HepG2 (cell line): ENCODE data around the gene MON1A. TPM values are rescaled to one million over a fixed set of nuclear protein-coding genes. Genes with fewer than 3 reads are reported as not detected.

Source experiments
- ATAC-seq: fragments of 200-7000 bp; cut with Tn5 transposase; 3 replicates; pipeline ENCODE4 v1.9.1; 2020; ENCODE audit warnings: mild to moderate bottlenecking, moderate library complexity
- BruUV-seq: library from RNA; stranded (reverse); fragments of 400-500 nt; replicated peaks from 2 replicates; lab custom pipeline; 2021; lab: Mats Ljungman, UMichigan
- CTCF ChIA-PET: fragments of 300-600 bp; formaldehyde crosslinking; extraction: SDS; loops from one replicate; lab custom pipeline; 2021; ENCODE audit warnings: low total read pairs, inconsistent platforms, low intra/inter-chr PET ratio; lab: Yijun Ruan, JAX
- POLR2A ChIA-PET: fragments of 350-600 bp; sonication (Branson Sonifier 250); formaldehyde crosslinking; loops from one replicate; lab custom pipeline; 2020; ENCODE audit warnings: antibody characterized with exemption, inconsistent platforms; lab: Yijun Ruan, JAX
- DNase-seq: peaks from one replicate; pipeline ENCODE4 v3.0.0-alpha.2; 2015; ENCODE audit warnings: low spot score
- FAIRE-seq: peaks from 3 replicates; lab custom pipeline; 2011; peaks lifted over from hg19 to GRCh38; lab: Jason Lieb, UNC
- H2AFZ ChIP-seq: one replicate; pipeline ENCODE4 v1.6.1; 2011; ENCODE audit warnings: low read length, inconsistent platforms
- H3K27ac ChIP-seq: fragments of 300-600 bp; 3 replicates; pipeline ENCODE4 v1.8.0; 2011; ENCODE audit warnings: mixed run types, mild to moderate bottlenecking, mixed read lengths, low read length, inconsistent platforms; ENCODE audit not compliant: insufficient read depth; ENCODE audit errors: extremely low read length
- H3K27me3 ChIP-seq, 2 experiments: fragments of 200-600 bp in 1 of 2; 2 replicates in 1 of 2; 3 replicates in 1 of 2; pipeline versions ENCODE4 v1.6.0 to v1.8.0; 2011; ENCODE audit warnings: low read length in 2 of 2, mild to moderate bottlenecking in 2 of 2, moderate library complexity in 2 of 2, inconsistent platforms in 1 of 2; ENCODE audit not compliant: insufficient read depth in 2 of 2, control insufficient read depth in 1 of 2
- H3K36me3 ChIP-seq, 2 experiments: fragments of 200-600 bp in 1 of 2; replicated peaks in 1 of 2; 2 replicates in 1 of 2; 3 replicates in 1 of 2; pipeline versions ENCODE4 v1.5.1 to v1.8.0; 2011; ENCODE audit warnings: low read length in 2 of 2, inconsistent platforms in 1 of 2; ENCODE audit not compliant: insufficient read depth in 2 of 2, control insufficient read depth in 1 of 2
- H3K4me1 ChIP-seq: 2 replicates; pipeline ENCODE4 v1.5.1; 2012; ENCODE audit warnings: low read length, inconsistent platforms; ENCODE audit not compliant: insufficient read depth
- H3K4me2 ChIP-seq: 2 replicates; pipeline ENCODE4 v1.6.0; 2011; ENCODE audit warnings: low read depth, low read length, inconsistent platforms
- H3K4me3 ChIP-seq, 3 experiments: fragments of 200-600 bp in 1 of 3; sonication (generic), shearing (Covaris generic) in 1 of 3; replicated peaks in 1 of 3; 2 replicates each; pipeline ENCODE4 v1.5.1; 2011 to 2016; ENCODE audit warnings: low read length in 3 of 3, inconsistent platforms in 2 of 3, low read depth in 2 of 3, mild to moderate bottlenecking in 2 of 3, control low read depth in 1 of 3, mixed read lengths in 1 of 3; ENCODE audit not compliant: insufficient read depth in 1 of 3
- H3K79me2 ChIP-seq: one replicate; pipeline ENCODE4 v1.6.1; 2011; ENCODE audit warnings: low read length, inconsistent platforms; ENCODE audit not compliant: insufficient read depth
- H3K9ac ChIP-seq: 2 replicates; pipeline ENCODE4 v1.6.0; 2011; ENCODE audit warnings: mild to moderate bottlenecking, low read depth, low read length, inconsistent platforms; ENCODE audit not compliant: insufficient read depth
- H3K9me3 ChIP-seq: 2 replicates; pipeline ENCODE4 v1.5.1; 2012; ENCODE audit warnings: mild to moderate bottlenecking, low read length
- H4K20me1 ChIP-seq: 2 replicates; pipeline ENCODE4 v1.6.0; 2011; ENCODE audit warnings: inconsistent platforms, mild to moderate bottlenecking, low read length, moderate library complexity; ENCODE audit not compliant: insufficient read depth
- CAMTA2 ChIP-seq: sonication (generic); formaldehyde crosslinking; IDR thresholded peaks from 2 replicates; pipeline ENCODE4 v1.4.0; 2020; ENCODE audit warnings: mild to moderate bottlenecking, missing genetic modification reagents, borderline replicate concordance
- CCDC6 ChIP-seq: sonication (generic); formaldehyde crosslinking; IDR thresholded peaks from 2 replicates; pipeline ENCODE4 v1.8.1; 2022; ENCODE audit warnings: mild to moderate bottlenecking, missing genetic modification reagents, moderate library complexity
- GABPB1 ChIP-seq: IDR thresholded peaks from 2 replicates; pipeline ENCODE4 v1.6.1; 2016; ENCODE audit warnings: mild to moderate bottlenecking, missing genetic modification reagents, moderate library complexity, missing compliant biosample characterization
- GATAD2A ChIP-seq: IDR thresholded peaks from 2 replicates; pipeline ENCODE4 v1.6.1; 2016
- KAT8 ChIP-seq: IDR thresholded peaks from 2 replicates; pipeline ENCODE4 v1.6.1; 2016; ENCODE audit warnings: missing genetic modification reagents, missing compliant biosample characterization
- NRL ChIP-seq: sonication (generic); formaldehyde crosslinking; IDR thresholded peaks from 2 replicates; pipeline ENCODE4 v1.5.0; 2020; ENCODE audit warnings: missing genetic modification reagents, mild to moderate bottlenecking, moderate library complexity, borderline replicate concordance
- RXRB ChIP-seq: IDR thresholded peaks from 2 replicates; pipeline ENCODE4 v1.6.1; 2016; ENCODE audit warnings: borderline replicate concordance, missing genetic modification reagents, missing compliant biosample characterization
- SAP130 ChIP-seq: IDR thresholded peaks from 2 replicates; pipeline ENCODE4 v1.6.1; 2016; ENCODE audit warnings: low read depth
- SIX4 ChIP-seq: sonication (generic); formaldehyde crosslinking; IDR thresholded peaks from 2 replicates; pipeline ENCODE4 v1.4.0; 2020; ENCODE audit warnings: missing genetic modification reagents
- SP5 ChIP-seq: IDR thresholded peaks from 2 replicates; pipeline ENCODE4 v1.6.1; 2016; ENCODE audit warnings: low read depth, borderline replicate concordance
- STAG1 ChIP-seq: sonication (generic); formaldehyde crosslinking; IDR thresholded peaks from 2 replicates; pipeline ENCODE4 v1.4.0; 2020; ENCODE audit warnings: missing genetic modification reagents
- TEAD3 ChIP-seq: optimal IDR thresholded peaks from 2 replicates; pipeline ENCODE3; 2016; ENCODE audit warnings: borderline replicate concordance
- THAP11 ChIP-seq: IDR thresholded peaks from 2 replicates; pipeline ENCODE4 v1.6.1; 2016; ENCODE audit warnings: missing biosample characterization, missing genetic modification reagents
- TP53 ChIP-seq: sonication (generic); formaldehyde crosslinking; conservative IDR thresholded peaks from 2 replicates; pipeline ENCODE4 v1.4.0; 2020; ENCODE audit warnings: missing genetic modification reagents
- YY1 ChIP-seq: IDR thresholded peaks from 2 replicates; pipeline ENCODE4 v1.6.1; 2011; ENCODE audit warnings: low read length, low read depth, moderate library complexity, mild to moderate bottlenecking; ENCODE audit not compliant: insufficient read depth, insufficient replicate concordance
- ZBTB8A ChIP-seq: sonication (generic); formaldehyde crosslinking; IDR thresholded peaks from 2 replicates; pipeline ENCODE4 v1.4.0; 2020; ENCODE audit warnings: mild to moderate bottlenecking, low read depth, missing genetic modification reagents, borderline replicate concordance
- ZC3H4 ChIP-seq: sonication (generic); formaldehyde crosslinking; IDR thresholded peaks from 2 replicates; pipeline ENCODE4 v1.4.0; 2020; ENCODE audit warnings: missing genetic modification reagents, borderline replicate concordance
- WGBS: methylation state at CpG from one replicate; pipeline ENCODE4 v1.1.6; 2017; ENCODE audit warnings: low lambda C conversion rate; 5-methylcytosine and 5-hydroxymethylcytosine counted together
- in situ Hi-C: cut with HindIII; loops from 2 replicates; pipeline ENCODE4 v1.10.0; 2017; ENCODE audit warnings: low pct_unique_long_range_greater_than_20kb; ENCODE audit not compliant: extremely low pct_ligation_motif_present
- intact Hi-C: fragments of 100-400 bp; cut with micrococcal nuclease; formaldehyde crosslinking; loops from one replicate; pipeline ENCODE4 v1.10.0; 2022; ENCODE audit not compliant: unreplicated experiment
- polyA plus RNA-seq, 8 experiments: library from polyadenylated mRNA; depleted of rRNA in 3 of 8; stranded (reverse) in 7 of 8; unstranded in 1 of 8; fragments of >200 nt; fragmentation: Illumina TruSeq in 4 of 8; extraction: Trizol in 4 of 8; gene quantifications; 2 replicates each; pipeline versions ENCODE4 v1.2.1 to v1.2.3, GENCODE V29; 2011 to 2016; ENCODE audit warnings: low read depth in 4 of 8, missing spikeins in 1 of 8, mixed read lengths in 1 of 8; ENCODE audit not compliant: insufficient read depth in 1 of 8
- total RNA-seq, 5 experiments: library from RNA; depleted of rRNA; stranded (reverse); fragments of >200 nt; fragmentation: Illumina TruSeq; extraction: Trizol; gene quantifications; 2 replicates each; pipeline ENCODE4 v1.2.3, GENCODE V29; 2016; ENCODE audit warnings: low read depth in 1 of 5
- TF ChIP-seq, protein P1 (sequence below): sonication (generic); formaldehyde crosslinking; IDR thresholded peaks from 2 replicates; pipeline ENCODE4 v1.5.0; 2020; ENCODE audit warnings: missing genetic modification reagents
- TF ChIP-seq, protein P2 (sequence below): sonication (generic); formaldehyde crosslinking; IDR thresholded peaks from 2 replicates; pipeline ENCODE4 v1.4.0; 2020; ENCODE audit warnings: mild to moderate bottlenecking, missing genetic modification reagents
- TF ChIP-seq, protein P3 (sequence below): sonication (generic); formaldehyde crosslinking; IDR thresholded peaks from 2 replicates; pipeline ENCODE4 v1.5.0; 2020; ENCODE audit warnings: mild to moderate bottlenecking, missing genetic modification reagents, moderate library complexity
- TF ChIP-seq, protein P4 (sequence below): sonication (generic); formaldehyde crosslinking; IDR thresholded peaks from 2 replicates; pipeline ENCODE4 v1.4.0; 2020; ENCODE audit warnings: missing genetic modification reagents, mild to moderate bottlenecking, borderline replicate concordance

Gene MON1A
- total and polyA plus RNA-seq, 2 of the 13 experiments (the other 11 are each of a cell fraction or from before 2014, with no cell fraction given): 4.6 to 9.0 TPM

DNA sequence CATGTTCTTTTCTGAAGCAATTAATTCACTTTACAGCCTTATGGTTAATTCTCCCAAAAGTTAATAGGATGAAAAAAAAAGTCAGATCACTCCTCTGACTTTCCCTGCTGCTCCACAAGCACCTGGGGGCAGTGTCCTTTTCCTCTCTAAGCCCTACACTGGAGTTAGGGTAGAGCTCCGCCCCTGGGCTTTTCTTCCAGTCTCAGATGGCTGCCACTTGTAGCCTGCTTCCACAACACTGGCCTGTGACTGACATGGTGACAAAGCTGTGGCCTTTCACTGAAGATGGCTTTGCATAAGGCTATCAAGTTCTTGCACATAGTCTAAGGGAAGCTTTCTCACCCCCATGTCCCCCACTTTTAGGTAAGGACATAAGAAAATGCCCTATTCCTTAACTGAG, 1.3 kb upstream of the MON1A start:
- H3K4me3 ChIP-seq: peak overlapping the region in 2 of 3 experiments; percentile 68 to 83; a peak in 4 of 6 replicates
- in situ Hi-C loops: no loop called here
- peaks cover 42% of the 10 kb centered on the region for H3K4me1 ChIP-seq
- DNase-seq (peak; percentile 61), ATAC-seq (peak; percentile 36), FAIRE-seq (peak; percentile 79)
- H2AFZ ChIP-seq: peak overlapping the region; percentile 65
- no peaks in the 10 kb centered on the region for H3K79me2 ChIP-seq
- WGBS: 13% methylated on average over 1 of the region's 1 CpG
- peak overlapping the region; percentile 66; the same call in 1 of the 2 replicates for H3K9ac ChIP-seq
- intact Hi-C loops: loop anchor here (1.0 kb wide), 1 partner anchor 8 kb away; no protein-coding TSS in a partner anchor
- H3K4me2 ChIP-seq: peak overlapping the region; percentile 85
- no TSS peak for BruUV-seq
- H3K27ac ChIP-seq: peak overlapping the region; percentile 7
- H4K20me1 ChIP-seq: no peaks in the 10 kb centered on the region
- H3K36me3 ChIP-seq: no peaks in the 10 kb centered on the region
- POLR2A ChIA-PET: interaction anchor here (1.2 kb wide), 1 partner anchor 9 kb away, joined by 21 read pairs; the partner anchor contains the start of gene RBM6
- no peaks in the 10 kb centered on the region for H3K27me3 ChIP-seq
- CTCF ChIA-PET: interaction anchor here (1.4 kb wide), 1 partner anchor 9 kb away, joined by 3 read pairs; the partner anchor contains the start of gene RBM6
- H3K9me3 ChIP-seq: no peaks in the 10 kb centered on the region
- TF ChIP-seq THAP11: peak; percentile 71; the same call in 1 of the 2 replicates
- TF ChIP-seq SP5 (CRISPR knock-in tag): peak; percentile 68; the same call in 1 of the 2 replicates
- no peak for TF ChIP-seq NRL (CRISPR knock-in tag)
- TF ChIP-seq, protein P1, sequence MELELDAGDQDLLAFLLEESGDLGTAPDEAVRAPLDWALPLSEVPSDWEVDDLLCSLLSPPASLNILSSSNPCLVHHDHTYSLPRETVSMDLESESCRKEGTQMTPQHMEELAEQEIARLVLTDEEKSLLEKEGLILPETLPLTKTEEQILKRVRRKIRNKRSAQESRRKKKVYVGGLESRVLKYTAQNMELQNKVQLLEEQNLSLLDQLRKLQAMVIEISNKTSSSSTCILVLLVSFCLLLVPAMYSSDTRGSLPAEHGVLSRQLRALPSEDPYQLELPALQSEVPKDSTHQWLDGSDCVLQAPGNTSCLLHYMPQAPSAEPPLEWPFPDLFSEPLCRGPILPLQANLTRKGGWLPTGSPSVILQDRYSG (CRISPR knock-in tag): no peak
- TF ChIP-seq, protein P2, sequence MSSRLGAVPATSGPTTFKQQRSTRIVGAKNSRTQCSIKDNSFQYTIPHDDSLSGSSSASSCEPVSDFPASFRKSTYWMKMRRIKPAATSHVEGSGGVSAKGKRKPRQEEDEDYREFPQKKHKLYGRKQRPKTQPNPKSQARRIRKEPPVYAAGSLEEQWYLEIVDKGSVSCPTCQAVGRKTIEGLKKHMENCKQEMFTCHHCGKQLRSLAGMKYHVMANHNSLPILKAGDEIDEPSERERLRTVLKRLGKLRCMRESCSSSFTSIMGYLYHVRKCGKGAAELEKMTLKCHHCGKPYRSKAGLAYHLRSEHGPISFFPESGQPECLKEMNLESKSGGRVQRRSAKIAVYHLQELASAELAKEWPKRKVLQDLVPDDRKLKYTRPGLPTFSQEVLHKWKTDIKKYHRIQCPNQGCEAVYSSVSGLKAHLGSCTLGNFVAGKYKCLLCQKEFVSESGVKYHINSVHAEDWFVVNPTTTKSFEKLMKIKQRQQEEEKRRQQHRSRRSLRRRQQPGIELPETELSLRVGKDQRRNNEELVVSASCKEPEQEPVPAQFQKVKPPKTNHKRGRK (CRISPR knock-in tag): no peak
- no peak for TF ChIP-seq SIX4 (CRISPR knock-in tag)
- no peak for TF ChIP-seq ZC3H4 (CRISPR knock-in tag)
- TF ChIP-seq RXRB (CRISPR knock-in tag): peak; percentile 32; the same call in 1 of the 2 replicates
- TF ChIP-seq TEAD3 (CRISPR knock-in tag): no peak
- TF ChIP-seq, protein P3, sequence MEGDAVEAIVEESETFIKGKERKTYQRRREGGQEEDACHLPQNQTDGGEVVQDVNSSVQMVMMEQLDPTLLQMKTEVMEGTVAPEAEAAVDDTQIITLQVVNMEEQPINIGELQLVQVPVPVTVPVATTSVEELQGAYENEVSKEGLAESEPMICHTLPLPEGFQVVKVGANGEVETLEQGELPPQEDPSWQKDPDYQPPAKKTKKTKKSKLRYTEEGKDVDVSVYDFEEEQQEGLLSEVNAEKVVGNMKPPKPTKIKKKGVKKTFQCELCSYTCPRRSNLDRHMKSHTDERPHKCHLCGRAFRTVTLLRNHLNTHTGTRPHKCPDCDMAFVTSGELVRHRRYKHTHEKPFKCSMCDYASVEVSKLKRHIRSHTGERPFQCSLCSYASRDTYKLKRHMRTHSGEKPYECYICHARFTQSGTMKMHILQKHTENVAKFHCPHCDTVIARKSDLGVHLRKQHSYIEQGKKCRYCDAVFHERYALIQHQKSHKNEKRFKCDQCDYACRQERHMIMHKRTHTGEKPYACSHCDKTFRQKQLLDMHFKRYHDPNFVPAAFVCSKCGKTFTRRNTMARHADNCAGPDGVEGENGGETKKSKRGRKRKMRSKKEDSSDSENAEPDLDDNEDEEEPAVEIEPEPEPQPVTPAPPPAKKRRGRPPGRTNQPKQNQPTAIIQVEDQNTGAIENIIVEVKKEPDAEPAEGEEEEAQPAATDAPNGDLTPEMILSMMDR (CRISPR knock-in tag): peak; percentile 60
- TF ChIP-seq ZBTB8A (CRISPR knock-in tag): no peak
- TF ChIP-seq YY1: peak; percentile 26
- no peak for TF ChIP-seq CCDC6 (CRISPR knock-in tag)
- TF ChIP-seq GATAD2A: no peak
- peak; percentile 47; the same call in 1 of the 2 replicates for TF ChIP-seq SAP130 (CRISPR knock-in tag)
- no peak for TF ChIP-seq TP53 (CRISPR knock-in tag)
- TF ChIP-seq CAMTA2 (CRISPR knock-in tag): no peak
- TF ChIP-seq, protein P4, sequence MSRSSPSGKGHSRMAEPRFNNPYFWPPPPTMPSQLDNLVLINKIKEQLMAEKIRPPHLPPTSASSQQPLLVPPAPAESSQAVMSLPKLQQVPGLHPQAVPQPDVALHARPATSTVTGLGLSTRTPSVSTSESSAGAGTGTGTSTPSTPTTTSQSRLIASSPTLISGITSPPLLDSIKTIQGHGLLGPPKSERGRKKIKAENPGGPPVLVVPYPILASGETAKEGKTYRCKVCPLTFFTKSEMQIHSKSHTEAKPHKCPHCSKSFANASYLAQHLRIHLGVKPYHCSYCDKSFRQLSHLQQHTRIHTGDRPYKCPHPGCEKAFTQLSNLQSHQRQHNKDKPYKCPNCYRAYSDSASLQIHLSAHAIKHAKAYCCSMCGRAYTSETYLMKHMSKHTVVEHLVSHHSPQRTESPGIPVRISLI: peak; percentile 37; the same call in 1 of the 2 replicates
- TF ChIP-seq STAG1 (CRISPR knock-in tag): peak; percentile 30; the same call in 1 of the 2 replicates
- TF ChIP-seq GABPB1 (CRISPR knock-in tag): no peak
- peak; percentile 19; the same call in 1 of the 2 replicates for TF ChIP-seq KAT8 (CRISPR knock-in tag)
